ENCODE results near the gene RMND1. TPM values are rescaled to one million over a fixed set of nuclear protein-coding genes. Genes with fewer than 3 reads are reported as not detected.

RMND1 gene
- total and polyA plus RNA-seq, 12 donors = 19.1 to 62.4 (median 26.1) TPM

GRCh38 chr6:151412909-151413308, 39.0 kb downstream of the RMND1 start:
- DNase-seq = no peak
- no peaks in the 10 kb centered on the region for H3K27me3 ChIP-seq
- TF ChIP-seq, protein P1, sequence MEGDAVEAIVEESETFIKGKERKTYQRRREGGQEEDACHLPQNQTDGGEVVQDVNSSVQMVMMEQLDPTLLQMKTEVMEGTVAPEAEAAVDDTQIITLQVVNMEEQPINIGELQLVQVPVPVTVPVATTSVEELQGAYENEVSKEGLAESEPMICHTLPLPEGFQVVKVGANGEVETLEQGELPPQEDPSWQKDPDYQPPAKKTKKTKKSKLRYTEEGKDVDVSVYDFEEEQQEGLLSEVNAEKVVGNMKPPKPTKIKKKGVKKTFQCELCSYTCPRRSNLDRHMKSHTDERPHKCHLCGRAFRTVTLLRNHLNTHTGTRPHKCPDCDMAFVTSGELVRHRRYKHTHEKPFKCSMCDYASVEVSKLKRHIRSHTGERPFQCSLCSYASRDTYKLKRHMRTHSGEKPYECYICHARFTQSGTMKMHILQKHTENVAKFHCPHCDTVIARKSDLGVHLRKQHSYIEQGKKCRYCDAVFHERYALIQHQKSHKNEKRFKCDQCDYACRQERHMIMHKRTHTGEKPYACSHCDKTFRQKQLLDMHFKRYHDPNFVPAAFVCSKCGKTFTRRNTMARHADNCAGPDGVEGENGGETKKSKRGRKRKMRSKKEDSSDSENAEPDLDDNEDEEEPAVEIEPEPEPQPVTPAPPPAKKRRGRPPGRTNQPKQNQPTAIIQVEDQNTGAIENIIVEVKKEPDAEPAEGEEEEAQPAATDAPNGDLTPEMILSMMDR (IDR thresholded peaks at IDR 0.05) = no peak
- TF ChIP-seq POLR2A (IDR thresholded peaks at IDR 0.05) = no peak
- no peak overlapping the region for H3K27ac ChIP-seq
- no peaks in the 10 kb centered on the region for H3K4me1 ChIP-seq (replicated peaks in 1 of 2)
- H3K36me3 ChIP-seq (replicated peaks in 1 of 2) = peaks cover 0 to 18% of the 10 kb centered on the region in 2 donors
- H3K4me3 ChIP-seq = no peak overlapping the region
- peaks cover 0 to 4% (median 0%) of the 10 kb centered on the region in 3 donors for H3K9me3 ChIP-seq (replicated peaks in 1 of 3)
- intact Hi-C loops (cut with DNase I) = no loop called here
- 77 to 94% (median 90%) methylated on average over 3 of the region's 3 CpGs for WGBS, 4 donors

GRCh38 chr6:151409679-151410078, 42.2 kb downstream of the RMND1 start:
- TF ChIP-seq POLR2A (IDR thresholded peaks at IDR 0.05) = no peak
- TF ChIP-seq, protein P1 (IDR thresholded peaks at IDR 0.05) = no peak
- Histone ChIP-seq H3K4me1 (replicated peaks in 1 of 2) (no peaks in the 10 kb centered on the region), H3K27me3 (no peaks in the 10 kb centered on the region), H3K9me3 (replicated peaks in 1 of 3) (peaks cover 0 to 3% (median 0%) of the 10 kb centered on the region in 3 donors), H3K27ac (no peak overlapping the region), H3K36me3 (replicated peaks in 1 of 2) (peaks cover 0 to 7% of the 10 kb centered on the region in 2 donors), H3K4me3 (no peak overlapping the region)
- DNase-seq = no peak
- intact Hi-C loops (cut with DNase I) = loop anchor here in 1 of 2 donors (10.0 kb wide), 1 partner anchor 65 kb away; no protein-coding TSS in a partner anchor
- 90 to 97% (median 94%) methylated on average over 7 of the region's 7 CpGs for WGBS, 4 donors

DNA sequence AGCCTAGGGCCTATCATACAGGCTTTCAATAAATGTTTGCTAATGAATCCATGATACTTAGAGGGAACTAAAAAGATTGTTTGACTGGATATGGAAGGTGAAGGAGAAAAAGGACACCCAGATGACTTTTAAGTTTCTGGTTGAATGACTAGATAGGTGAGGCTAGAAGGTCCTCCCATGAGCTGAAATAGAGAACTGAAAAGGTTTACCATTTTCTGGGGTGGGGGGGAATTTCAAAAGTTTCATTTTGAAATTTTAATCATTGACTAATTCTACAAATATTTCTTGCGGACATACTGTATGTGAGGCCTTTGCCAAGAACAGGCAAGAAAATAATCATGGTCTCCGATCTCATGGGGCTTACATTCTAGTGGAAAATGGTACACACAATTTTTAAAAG, 42.7 kb downstream of the RMND1 start:
- H3K27ac ChIP-seq = no peak overlapping the region
- H3K9me3 ChIP-seq (replicated peaks in 1 of 3) = no peaks in the 10 kb centered on the region
- no peaks in the 10 kb centered on the region for H3K27me3 ChIP-seq
- no peak for DNase-seq
- intact Hi-C loops (cut with DNase I) = loop anchor here in 1 of 2 donors (10.0 kb wide), 1 partner anchor 66 kb away; no protein-coding TSS in a partner anchor
- H3K4me1 ChIP-seq (replicated peaks in 1 of 2) = no peaks in the 10 kb centered on the region
- no peak overlapping the region for H3K4me3 ChIP-seq
- H3K36me3 ChIP-seq (replicated peaks in 1 of 2) = peaks cover 0 to 9% of the 10 kb centered on the region in 2 donors
- TF ChIP-seq POLR2A (IDR thresholded peaks at IDR 0.05) = no peak
- TF ChIP-seq, protein P1 (IDR thresholded peaks at IDR 0.05) = no peak
- 93 to 98% (median 96%) methylated on average over 2 of the region's 2 CpGs for WGBS, 4 donors

DNA sequence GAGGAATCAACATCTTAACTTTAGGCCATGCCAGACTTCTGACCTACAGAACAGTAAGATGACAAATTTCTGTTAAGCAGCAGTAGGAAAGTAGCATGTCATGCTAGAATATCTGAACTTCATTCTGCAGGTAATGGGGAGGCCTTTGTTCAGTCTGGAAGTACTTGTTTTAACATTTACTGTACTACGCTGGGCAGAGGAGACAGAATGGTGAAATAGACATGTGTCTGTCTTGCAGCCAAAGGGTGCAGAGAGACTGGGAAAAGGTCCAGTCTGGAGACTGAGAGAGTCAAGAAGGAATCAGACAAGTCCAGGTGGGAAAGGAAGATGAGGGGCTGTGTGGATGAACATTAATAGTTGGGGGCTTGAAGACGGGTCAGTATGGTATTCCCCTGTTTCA, 43.1 kb downstream of the RMND1 start:
- H3K9me3 ChIP-seq (replicated peaks in 1 of 3) = no peaks in the 10 kb centered on the region
- no peak overlapping the region for H3K27ac ChIP-seq
- no peak for DNase-seq
- 90 to 98% (median 96%) methylated on average over 2 of the region's 2 CpGs for WGBS, 4 donors
- H3K27me3 ChIP-seq = no peaks in the 10 kb centered on the region
- no peak overlapping the region for H3K4me3 ChIP-seq
- H3K36me3 ChIP-seq (replicated peaks in 1 of 2) = peaks cover 0 to 13% of the 10 kb centered on the region in 2 donors
- H3K4me1 ChIP-seq (replicated peaks in 1 of 2) = no peaks in the 10 kb centered on the region
- TF ChIP-seq, protein P1 (IDR thresholded peaks at IDR 0.05) = no peak
- no peak for TF ChIP-seq POLR2A (IDR thresholded peaks at IDR 0.05)
- intact Hi-C loops (cut with DNase I) = loop anchor here in 1 of 2 donors (10.0 kb wide), 1 partner anchor 66 kb away; no protein-coding TSS in a partner anchor

All from adrenal gland (tissue), 12 donors.